ENCODE results near the gene NSG1.

- TF ChIP-seq POLR2A (IDR thresholded peaks at IDR 0.05) (no peak), CTCF (IDR thresholded peaks at IDR 0.05) (no peak), POLR2AphosphoS5 (IDR thresholded peaks at IDR 0.05) (no peak)
These were observed 40.4 kb downstream of the NSG1 start for GRCh38 chr4:4427121-4427870.
